T-cell (primary cell): ENCODE measurements around the gene ATP6V1B1. TPM values are rescaled to one million over a fixed set of nuclear protein-coding genes. Genes with fewer than 3 reads are reported as not detected.
"Not testable (repeated sequence)": the region's sequence is repeated elsewhere in the genome, so short reads cannot be mapped to it uniquely, and the experiment has no call there.

Source experiments
- ATAC-seq, 4 experiments: fragments of 200-7000 bp in 3 of 4; fragments of 150-1000 bp in 1 of 4; cut with Tn5 transposase; replicated peaks in 1 of 4; 1 replicate in 3 of 4; 2 replicates in 1 of 4; pipeline ENCODE4 v1.10.0; 2021; ENCODE audit warnings: moderate library complexity in 3 of 4, mild to moderate bottlenecking in 2 of 4, moderate number of reproducible peaks in 1 of 4
- CTCF ChIA-PET, 2 donors: fragments of 300-600 bp; sonication (Branson Sonifier 250); formaldehyde crosslinking; loops; one replicate each; lab custom pipeline; 2022; ENCODE audit warnings: antibody characterized with exemption in 2 of 2; lab: Charles Lee
- POLR2A ChIA-PET, 2 donors: fragments of 300-600 bp; sonication (Branson Sonifier 250); formaldehyde crosslinking; loops; one replicate each; lab custom pipeline; 2022; ENCODE audit warnings: antibody characterized with exemption in 2 of 2; lab: Charles Lee
- DNase-seq, 35 experiments: peaks; one replicate each; pipeline versions ENCODE4 v3.0.0 to v3.0.0-alpha.2; 2013 to 2023
- H3K27ac ChIP-seq: one replicate; pipeline ENCODE4 v1.5.1; 2013; ENCODE audit warnings: low read length
- H3K27me3 ChIP-seq, 2 experiments: replicated peaks in 1 of 2; 1 replicate in 1 of 2; 2 replicates in 1 of 2; pipeline versions ENCODE4 v1.6.1 to v1.7.0; 2013; ENCODE audit warnings: low read length in 1 of 2, mixed read lengths in 1 of 2; ENCODE audit not compliant: control insufficient read depth in 2 of 2, insufficient read depth in 2 of 2; ENCODE audit errors: extremely low read depth in 1 of 2
- H3K36me3 ChIP-seq, 2 donors: 1 replicate in 1 of 2; 2 replicates in 1 of 2; pipeline versions ENCODE4 v1.6.1 to v1.7.0; 2013; ENCODE audit warnings: low read length in 1 of 2; ENCODE audit not compliant: control insufficient read depth in 2 of 2, insufficient read depth in 1 of 2; ENCODE audit errors: extremely low read depth in 1 of 2
- H3K4me1 ChIP-seq, 2 experiments: 1 replicate in 1 of 2; 2 replicates in 1 of 2; pipeline versions ENCODE4 v1.6.1 to v1.7.0; 2013; ENCODE audit warnings: low read length in 2 of 2, mixed read lengths in 1 of 2; ENCODE audit not compliant: insufficient read depth in 2 of 2, control insufficient read depth in 1 of 2; ENCODE audit errors: extremely low read depth in 1 of 2
- H3K4me3 ChIP-seq, 2 donors: 1 replicate in 1 of 2; 2 replicates in 1 of 2; pipeline versions ENCODE4 v1.5.1 to v1.7.0; 2013; ENCODE audit warnings: mild to moderate bottlenecking in 2 of 2, low read length in 1 of 2, moderate library complexity in 1 of 2; ENCODE audit not compliant: control insufficient read depth in 1 of 2; ENCODE audit errors: extremely low read depth in 1 of 2
- H3K9me3 ChIP-seq: 2 replicates; pipeline ENCODE4 v1.7.0; 2013
- H3K27ac Mint-ChIP-seq, 2 donors: one replicate each; pipeline ENCODE4 v1.8.0; 2020 to 2021; ENCODE audit warnings: mild to moderate bottlenecking in 2 of 2, mixed read lengths in 2 of 2
- H3K27me3 Mint-ChIP-seq, 2 donors: one replicate each; pipeline ENCODE4 v1.8.0; 2021 to 2022; ENCODE audit warnings: mixed read lengths in 2 of 2
- H3K36me3 Mint-ChIP-seq: one replicate; pipeline ENCODE4 v1.8.0; 2021; ENCODE audit warnings: mixed read lengths
- H3K4me1 Mint-ChIP-seq, 3 donors: one replicate each; pipeline ENCODE4 v1.8.0; 2020 to 2022; ENCODE audit warnings: mixed read lengths in 3 of 3, mild to moderate bottlenecking in 1 of 3
- H3K4me3 Mint-ChIP-seq, 3 donors: one replicate each; pipeline ENCODE4 v1.8.0; 2020 to 2022; ENCODE audit warnings: mild to moderate bottlenecking in 3 of 3, mixed read lengths in 3 of 3, moderate library complexity in 3 of 3
- H3K9me3 Mint-ChIP-seq, 3 donors: one replicate each; pipeline ENCODE4 v1.8.0; 2020 to 2022; ENCODE audit warnings: mixed read lengths in 3 of 3
- WGBS: methylation state at CpG from one replicate; pipeline ENCODE4 v1.1.5; 2013; ENCODE audit warnings: missing lambda C conversion rate; ENCODE audit not compliant: insufficient coverage; 5-methylcytosine and 5-hydroxymethylcytosine counted together
- total RNA-seq, 35 experiments: library from RNA in 6 of 35; stranded (reverse) in 6 of 35; fragments of 120-200 nt in 1 of 35; gene quantifications; one replicate each; pipeline versions ENCODE4 v1.2.1 to v1.2.4 and lab custom pipeline; 2013 to 2026

ATP6V1B1 gene
- total RNA-seq, 5 donors from 2014 or later (not counting 1 experiment from before 2014, with no cell fraction given): not detected

- POLR2A ChIA-PET: no interaction called here
- peaks cover 12 to 25% of the 10 kb centered on the region in 2 donors for H3K27me3 Mint-ChIP-seq
- H3K27ac Mint-ChIP-seq: no peak overlapping the region
Measured at GRCh38 chr2:71005271-71006202, 69.8 kb downstream of the ATP6V1B1 start.

DNA sequence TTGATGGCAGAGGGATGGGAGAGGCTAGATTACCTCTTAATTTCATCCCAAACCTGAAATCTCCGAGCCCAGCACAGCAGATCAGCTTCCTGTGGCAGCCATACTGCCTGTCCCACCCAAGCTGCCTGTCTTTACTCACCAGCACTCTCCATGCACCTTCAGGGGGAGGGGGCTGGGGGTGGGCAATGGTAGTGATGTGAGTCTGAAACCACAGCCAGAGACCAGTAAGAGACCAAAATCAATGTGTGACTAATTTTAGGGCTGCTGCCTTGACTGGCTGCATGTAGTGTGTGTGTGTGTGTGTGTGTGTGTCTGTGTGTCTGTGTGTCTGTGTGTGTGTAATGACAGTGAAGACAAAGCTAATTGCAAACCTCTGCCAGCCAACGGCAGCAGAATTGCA is 70.6 kb downstream of the ATP6V1B1 start:
- Mint-ChIP-seq H3K4me3 (no peak overlapping the region), H3K4me1 (peaks cover 0 to under 1% (median under 1%) of the 10 kb centered on the region in 3 donors), H3K27me3 (peaks cover 17 to 30% of the 10 kb centered on the region in 2 donors), H3K9me3 (no peaks in the 10 kb centered on the region), H3K27ac (no peak overlapping the region), H3K36me3 (no peaks in the 10 kb centered on the region)
- H3K36me3 ChIP-seq: no peaks in the 10 kb centered on the region
- ChIA-PET POLR2A (no interaction called here), CTCF (interaction anchor here in 1 of 2 donors (0.7 kb wide), 1 partner anchor 54 kb away, joined by 3 read pairs; no protein-coding TSS in a partner anchor)
- no peak for DNase-seq
- ATAC-seq: no peak
- no peak overlapping the region for H3K4me3 ChIP-seq
- no peak overlapping the region for H3K27ac ChIP-seq
- H3K27me3 ChIP-seq: peaks cover 0 to 35% of the 10 kb centered on the region in 2 experiments
- WGBS: 100% methylated on average over 1 of the region's 2 CpGs
- no peaks in the 10 kb centered on the region for H3K9me3 ChIP-seq
- peaks cover 0 to 3% of the 10 kb centered on the region in 2 experiments for H3K4me1 ChIP-seq

More at GRCh38 chr2:71005271-71006202, 69.8 kb downstream of the ATP6V1B1 start:
- peaks cover 0 to 11% of the 10 kb centered on the region in 2 experiments for H3K4me1 ChIP-seq
- H3K9me3 ChIP-seq: no peaks in the 10 kb centered on the region
- WGBS: 89% methylated on average over 9 of the region's 10 CpGs
- H3K27me3 ChIP-seq: peaks cover 0 to 30% of the 10 kb centered on the region in 2 experiments
- no peak overlapping the region for H3K27ac ChIP-seq
- H3K4me3 ChIP-seq: no peak overlapping the region
- H3K4me3 Mint-ChIP-seq: no peak overlapping the region
- no peaks in the 10 kb centered on the region for H3K36me3 Mint-ChIP-seq
- DNase-seq: no peak
- no peaks in the 10 kb centered on the region for H3K36me3 ChIP-seq
- peaks cover 7 to 8% (median 8%) of the 10 kb centered on the region in 3 donors for H3K4me1 Mint-ChIP-seq
- no peak for ATAC-seq
- no peaks in the 10 kb centered on the region for H3K9me3 Mint-ChIP-seq
- CTCF ChIA-PET: interaction anchor here in 1 of 2 donors (1.3 kb wide), 1 partner anchor 22 kb away, joined by 4 read pairs; no protein-coding TSS in a partner anchor

DNA sequence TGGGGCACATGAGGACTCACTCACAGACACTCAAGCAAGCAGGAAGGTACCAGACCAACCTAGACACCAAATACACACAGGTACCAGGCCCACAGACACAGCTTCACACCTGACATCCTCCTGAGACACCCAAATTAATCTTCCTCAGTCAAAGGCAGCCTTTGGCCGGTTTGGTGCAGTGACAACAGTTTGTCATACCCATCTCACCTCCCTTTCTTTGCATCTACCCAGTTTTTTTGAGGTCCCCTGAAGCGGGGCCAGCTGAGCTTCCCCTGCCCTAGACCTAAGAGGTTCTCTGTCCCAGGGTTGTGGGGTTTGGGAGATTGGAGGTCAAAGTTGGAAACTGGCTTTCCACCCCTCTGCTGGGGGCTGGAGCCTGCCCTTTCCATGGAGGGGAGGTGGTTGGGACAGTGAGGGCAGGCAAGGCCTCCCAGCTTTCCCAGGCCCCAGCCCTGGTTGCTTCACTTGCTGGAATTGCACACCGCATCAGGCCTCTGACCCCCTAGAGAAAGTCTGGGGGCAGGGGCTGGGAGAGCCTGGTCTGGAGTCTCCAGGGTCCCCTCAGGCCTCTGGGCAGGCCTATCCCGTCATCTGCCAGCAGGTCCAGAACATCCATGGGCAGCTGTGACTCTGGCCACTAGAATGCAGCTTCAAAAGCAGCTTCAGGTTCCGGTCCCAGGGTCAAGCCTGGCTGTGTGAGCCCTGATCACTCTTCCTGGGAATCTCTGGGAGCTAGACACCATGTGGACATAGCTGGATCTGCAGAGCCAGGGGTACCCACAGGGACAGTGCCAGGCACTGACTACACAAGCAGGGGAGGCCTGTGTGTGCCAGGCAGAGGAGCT is 71.5 kb downstream of the ATP6V1B1 start:
- Mint-ChIP-seq H3K9me3 (no peaks in the 10 kb centered on the region), H3K36me3 (no peaks in the 10 kb centered on the region), H3K27ac (no peak overlapping the region), H3K4me3 (no peak overlapping the region), H3K4me1 (no peaks in the 10 kb centered on the region), H3K27me3 (peaks cover 24 to 36% of the 10 kb centered on the region in 2 donors)
- no peak for ATAC-seq
- ChIA-PET POLR2A (no interaction called here), CTCF (interaction anchor here in 1 of 2 donors (0.7 to 0.8 kb wide), 2 partner anchors 23 to 55 kb away, joined by 3 read pairs; no protein-coding TSS in a partner anchor)
- no peak overlapping the region for H3K4me3 ChIP-seq
- H3K27ac ChIP-seq: no peak overlapping the region
- WGBS: 83% methylated on average over 3 of the region's 5 CpGs
- H3K9me3 ChIP-seq: no peaks in the 10 kb centered on the region
- no peak for DNase-seq
- peaks cover 0 to 38% of the 10 kb centered on the region in 2 experiments for H3K27me3 ChIP-seq
- no peaks in the 10 kb centered on the region for H3K4me1 ChIP-seq
- no peaks in the 10 kb centered on the region for H3K36me3 ChIP-seq

DNA sequence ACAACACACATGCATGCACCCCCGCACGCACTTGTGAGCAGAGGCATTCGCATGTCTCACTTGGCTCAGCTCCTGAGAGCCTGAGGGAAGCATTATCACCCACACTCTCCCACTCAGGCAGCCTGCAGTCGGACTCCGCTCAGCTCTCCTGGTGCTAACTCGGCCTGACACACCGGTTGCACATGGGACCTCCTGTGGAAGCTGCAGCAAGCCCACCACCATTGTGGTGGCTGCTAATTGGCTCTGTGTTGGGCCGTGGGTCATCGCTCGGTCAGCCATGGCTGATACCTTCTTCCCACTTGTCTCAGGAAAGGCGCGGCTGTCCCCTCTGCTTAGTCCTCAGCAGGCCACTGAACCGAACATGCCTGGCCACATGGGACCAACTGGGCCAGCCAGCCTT is 72.6 kb downstream of the ATP6V1B1 start:
- Histone ChIP-seq H3K27ac (no peak overlapping the region), H3K36me3 (no peaks in the 10 kb centered on the region), H3K9me3 (no peaks in the 10 kb centered on the region), H3K27me3 (peaks cover 0 to 38% of the 10 kb centered on the region in 2 experiments), H3K4me1 (no peaks in the 10 kb centered on the region), H3K4me3 (no peak overlapping the region)
- no peaks in the 10 kb centered on the region for H3K9me3 Mint-ChIP-seq
- 90% methylated on average over 2 of the region's 13 CpGs for WGBS
- H3K4me1 Mint-ChIP-seq: no peaks in the 10 kb centered on the region
- H3K36me3 Mint-ChIP-seq: no peaks in the 10 kb centered on the region
- no peak overlapping the region for H3K4me3 Mint-ChIP-seq
- no peak overlapping the region for H3K27ac Mint-ChIP-seq
- CTCF ChIA-PET: no interaction called here
- POLR2A ChIA-PET: no interaction called here
- DNase-seq: no peak
- ATAC-seq: no peak
- peaks cover 29 to 39% of the 10 kb centered on the region in 2 donors for H3K27me3 Mint-ChIP-seq

DNA sequence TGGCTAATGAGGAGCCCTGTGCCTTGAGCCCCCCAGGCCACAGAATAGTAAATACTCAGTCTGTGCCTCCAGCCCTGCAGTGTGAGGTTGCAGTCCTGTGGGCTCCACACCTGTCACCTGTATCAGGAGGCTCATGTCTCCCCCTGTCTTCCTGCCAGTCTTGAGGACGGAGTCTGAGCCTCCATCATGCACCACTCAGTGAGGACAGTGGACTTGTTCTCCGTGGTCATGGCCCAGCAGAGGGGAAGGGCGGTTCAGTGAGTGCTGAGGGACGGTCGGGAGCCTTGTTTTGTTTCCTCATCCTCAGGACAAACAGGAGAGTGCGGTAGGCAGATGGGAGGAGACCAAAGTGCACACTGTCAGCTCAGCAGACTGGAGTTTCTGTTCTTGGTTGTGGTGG is 76.1 kb downstream of the ATP6V1B1 start:
- H3K27ac ChIP-seq, H3K4me3 Mint-ChIP-seq, H3K4me3 ChIP-seq, H3K36me3 ChIP-seq, H3K9me3 ChIP-seq, H3K36me3 Mint-ChIP-seq, H3K9me3 Mint-ChIP-seq, POLR2A ChIA-PET, H3K4me1 Mint-ChIP-seq, H3K27ac Mint-ChIP-seq, H3K4me1 ChIP-seq, ATAC-seq, CTCF ChIA-PET, DNase-seq: not testable (repeated sequence)
- WGBS: 13% methylated on average over 3 of the region's 6 CpGs
- H3K27me3 ChIP-seq: peaks cover 0 to 25% of the 10 kb centered on the region in 2 experiments
- H3K27me3 Mint-ChIP-seq: peaks cover 24 to 30% of the 10 kb centered on the region in 2 donors
